Memory B cell (primary cell): Measurements from ENCODE around the gene OR2T35.
A peak's percentile ranks its signal among the peaks of the same experiment; 100 is the strongest.
"Not testable (repeated sequence)": the region's sequence is repeated elsewhere in the genome, so short reads cannot be mapped to it uniquely, and the experiment has no call there.

Experiments
- ATAC-seq: fragments of 150-1000 bp; cut with Tn5 transposase; 2 replicates; pipeline ENCODE4 v1.10.0; 2021; ENCODE audit warnings: low read depth, mild to moderate bottlenecking, moderate library complexity
- DNase-seq, 2 donors: peaks; one replicate each; pipeline ENCODE4 v3.0.0; 2022; ENCODE audit warnings: low spot score in 2 of 2
- H3K27ac Mint-ChIP-seq: one replicate; pipeline ENCODE4 v1.8.0; 2022; ENCODE audit warnings: mild to moderate bottlenecking, moderate library complexity, mixed read lengths
- H3K27me3 Mint-ChIP-seq: one replicate; pipeline ENCODE4 v1.8.0; 2022; ENCODE audit warnings: mixed read lengths
- H3K36me3 Mint-ChIP-seq: one replicate; pipeline ENCODE4 v1.8.0; 2022; ENCODE audit warnings: mild to moderate bottlenecking, mixed read lengths
- H3K4me1 Mint-ChIP-seq: one replicate; pipeline ENCODE4 v1.8.0; 2022; ENCODE audit warnings: mixed read lengths
- H3K4me3 Mint-ChIP-seq: one replicate; pipeline ENCODE4 v1.8.0; 2022; ENCODE audit warnings: mild to moderate bottlenecking, moderate library complexity, mixed read lengths
- H3K9me3 Mint-ChIP-seq: one replicate; pipeline ENCODE4 v1.8.0; 2022; ENCODE audit warnings: mixed read lengths

OR2T35 gene, protein sequence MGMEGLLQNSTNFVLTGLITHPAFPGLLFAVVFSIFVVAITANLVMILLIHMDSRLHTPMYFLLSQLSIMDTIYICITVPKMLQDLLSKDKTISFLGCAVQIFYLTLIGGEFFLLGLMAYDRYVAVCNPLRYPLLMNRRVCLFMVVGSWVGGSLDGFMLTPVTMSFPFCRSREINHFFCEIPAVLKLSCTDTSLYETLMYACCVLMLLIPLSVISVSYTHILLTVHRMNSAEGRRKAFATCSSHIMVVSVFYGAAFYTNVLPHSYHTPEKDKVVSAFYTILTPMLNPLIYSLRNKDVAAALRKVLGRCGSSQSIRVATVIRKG

DNA sequence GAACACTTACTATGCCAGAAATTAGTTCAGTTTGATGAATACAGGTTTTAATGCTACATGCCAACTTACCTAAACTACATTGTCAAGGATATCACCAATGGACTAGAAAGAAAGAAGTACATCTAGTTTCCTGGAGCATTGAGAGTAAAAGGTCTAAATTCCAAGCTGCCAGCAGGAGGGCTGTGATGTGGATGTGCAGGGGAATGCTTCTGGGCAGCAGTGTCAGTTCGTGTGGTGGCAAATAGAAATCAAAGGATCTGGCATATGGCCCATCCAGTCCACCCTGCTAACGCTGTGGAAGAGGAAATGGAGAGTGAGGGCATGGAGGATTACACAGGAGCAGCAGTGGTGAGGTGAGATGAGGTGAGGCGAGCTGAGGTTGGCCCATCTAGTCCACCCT is at the start of gene OR2T35:
Gene OR2T35, minus strand, starts transcription at position 101 of the 400 bp plus-strand sequence. CDS start 6,020 bp downstream, outside the sequence.
- H3K27ac Mint-ChIP-seq, H3K4me1 Mint-ChIP-seq, DNase-seq, H3K4me3 Mint-ChIP-seq, ATAC-seq, H3K9me3 Mint-ChIP-seq, H3K27me3 Mint-ChIP-seq, H3K36me3 Mint-ChIP-seq: not testable (repeated sequence)

DNA sequence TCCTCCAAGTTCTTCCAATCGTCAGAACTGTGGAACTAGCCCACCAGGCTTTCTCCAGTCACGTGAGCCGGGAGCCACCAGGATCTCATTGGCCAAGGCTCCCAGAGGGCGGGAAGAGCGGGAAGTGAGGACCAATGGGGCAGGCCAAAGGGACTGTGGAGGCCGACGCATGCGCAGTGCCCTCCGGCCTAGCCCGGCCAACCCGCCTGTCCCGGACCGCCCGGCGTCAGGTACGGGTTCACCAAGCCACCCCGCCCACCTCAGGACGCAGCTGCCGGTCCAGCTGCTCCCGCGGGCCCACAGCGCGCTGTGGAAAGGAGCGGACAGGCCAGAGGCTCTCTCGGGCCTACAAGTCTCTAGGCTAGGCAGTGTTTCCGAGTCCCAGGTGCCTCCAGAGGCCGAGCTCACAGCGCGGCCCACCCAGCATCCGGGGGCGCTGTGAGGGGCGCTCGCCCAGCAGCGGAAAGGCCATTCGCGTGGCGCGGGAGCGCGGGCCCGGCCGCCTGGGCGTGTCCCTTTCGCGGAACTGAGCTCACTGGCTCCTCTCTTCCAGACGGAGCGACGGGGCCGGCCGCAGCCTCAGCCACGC is 46.6 kb upstream of the OR2T35 start:
- Mint-ChIP-seq H3K36me3 (peaks cover 9% of the 10 kb centered on the region), H3K9me3 (peaks cover 11% of the 10 kb centered on the region), H3K27ac (no peak overlapping the region), H3K4me1 (peaks cover 9% of the 10 kb centered on the region), H3K27me3 (no peaks in the 10 kb centered on the region), H3K4me3 (no peak overlapping the region)
- ATAC-seq (no peak), DNase-seq (no peak)

DNA sequence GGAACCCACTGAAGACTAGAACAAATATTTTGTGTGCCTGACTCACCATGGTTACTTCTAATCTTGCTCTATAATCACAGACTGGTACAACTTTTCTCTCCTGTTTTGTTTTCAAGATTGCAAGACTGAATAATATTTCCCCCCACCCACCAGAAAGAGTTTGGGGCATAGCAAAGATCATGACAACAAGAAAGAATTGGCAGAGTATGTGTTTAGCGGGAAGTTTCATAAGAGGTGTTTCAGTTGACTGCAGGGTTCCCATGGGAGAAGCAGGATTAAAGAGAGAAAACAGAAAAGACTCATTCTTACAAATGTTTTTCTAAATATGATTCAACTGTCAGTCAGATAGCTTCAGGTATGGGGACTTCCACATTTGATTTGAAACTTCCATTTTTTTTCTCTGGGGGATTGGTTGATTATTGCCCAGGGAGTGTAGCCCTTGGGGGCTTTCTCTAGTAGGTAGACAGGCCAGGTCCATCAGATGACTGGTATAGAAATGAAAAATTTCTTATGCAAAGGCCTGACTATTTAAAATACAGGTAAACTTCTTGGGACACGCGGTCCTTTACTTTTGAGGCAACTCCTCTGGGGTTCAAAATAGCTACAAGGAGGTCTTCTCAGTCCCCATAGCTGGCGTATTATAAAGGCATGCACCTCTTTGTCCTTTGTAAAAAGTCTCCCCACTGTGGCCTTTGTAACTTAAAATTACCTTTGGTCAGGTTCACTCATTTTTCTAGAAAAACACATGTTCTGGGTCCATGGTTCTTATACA is 43.6 kb upstream of the OR2T35 start:
- DNase-seq (no peak), ATAC-seq (peak; percentile 55)
- Mint-ChIP-seq H3K9me3 (peaks cover 11% of the 10 kb centered on the region), H3K27ac (peak overlapping the region; percentile 71), H3K36me3 (peaks cover 9% of the 10 kb centered on the region), H3K4me1 (peaks cover 7% of the 10 kb centered on the region), H3K4me3 (no peak overlapping the region), H3K27me3 (no peaks in the 10 kb centered on the region)

DNA sequence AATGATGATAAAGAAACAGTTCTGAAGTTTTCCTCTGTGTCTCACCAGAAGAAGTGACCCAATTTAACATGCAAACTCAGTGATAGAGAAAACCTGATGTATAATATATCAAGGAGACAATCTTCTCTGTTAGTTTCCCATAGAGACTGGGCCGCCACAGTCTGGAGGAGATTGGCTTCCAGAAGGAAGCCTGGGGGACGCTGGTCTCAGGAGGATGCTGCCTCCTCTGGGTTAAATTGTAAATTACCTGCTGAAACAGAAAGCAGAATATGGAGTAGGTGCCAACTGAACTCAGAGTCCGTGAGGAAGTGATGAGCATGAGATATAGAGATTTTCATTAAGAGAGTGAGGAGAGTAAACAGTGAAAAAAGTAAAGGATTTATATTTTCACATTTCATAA is 41.7 kb upstream of the OR2T35 start:
- Mint-ChIP-seq H3K9me3 (peaks cover 6% of the 10 kb centered on the region), H3K4me3 (no peak overlapping the region), H3K4me1 (peaks cover 7% of the 10 kb centered on the region), H3K36me3 (peaks cover 5% of the 10 kb centered on the region), H3K27ac (no peak overlapping the region), H3K27me3 (peaks cover 1% of the 10 kb centered on the region)
- peak; percentile 92 for ATAC-seq
- DNase-seq: peak in 1 of 2 donors; percentile 47

DNA sequence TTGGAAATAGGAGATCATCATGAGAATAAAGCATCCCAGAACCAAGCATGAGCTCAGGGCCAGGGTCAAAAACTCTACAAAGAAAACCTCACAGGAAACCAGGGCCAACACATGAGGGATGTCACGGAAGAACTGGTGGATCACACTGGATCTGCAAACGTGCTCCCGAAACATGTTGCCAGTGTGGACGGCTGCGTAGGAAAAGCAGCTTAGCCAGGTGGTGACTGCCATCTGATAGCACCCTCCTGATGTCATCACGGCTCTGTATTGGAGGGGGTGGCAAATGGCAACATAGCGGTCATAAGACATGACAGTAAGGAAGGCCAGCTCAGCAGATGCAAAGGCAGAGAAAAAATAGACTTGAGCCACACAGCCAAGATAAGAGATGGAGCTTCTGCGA is 36.6 kb upstream of the OR2T35 start:
- no peak overlapping the region for H3K27ac Mint-ChIP-seq
- DNase-seq (no peak), ATAC-seq (no peak)
- H3K4me1 Mint-ChIP-seq: peaks cover under 1% of the 10 kb centered on the region
- peaks cover 4% of the 10 kb centered on the region for H3K27me3 Mint-ChIP-seq
- H3K9me3 Mint-ChIP-seq: no peaks in the 10 kb centered on the region
- peaks cover 2% of the 10 kb centered on the region for H3K36me3 Mint-ChIP-seq
- H3K4me3 Mint-ChIP-seq: no peak overlapping the region

DNA sequence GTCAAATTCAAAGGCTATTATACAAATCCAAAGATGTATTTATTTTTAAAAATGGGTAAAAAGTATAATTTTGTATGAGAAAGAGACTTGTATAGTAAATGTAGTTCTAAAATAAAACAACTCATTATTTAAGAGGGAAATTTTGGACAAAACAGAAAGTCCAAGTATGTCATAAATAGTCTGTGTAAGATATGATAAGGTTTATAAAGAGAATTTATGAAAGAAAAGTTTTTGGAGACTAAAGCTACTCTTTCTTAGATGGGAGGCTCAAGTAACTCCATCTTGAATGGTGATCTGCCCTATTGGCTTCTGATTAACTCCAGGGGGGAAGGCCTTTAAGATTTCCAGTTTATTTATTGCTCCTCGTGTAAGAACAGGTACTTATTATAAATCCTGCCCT is 24.9 kb upstream of the OR2T35 start:
- Mint-ChIP-seq H3K36me3 (peaks cover 3% of the 10 kb centered on the region), H3K4me1 (no peaks in the 10 kb centered on the region), H3K9me3 (no peaks in the 10 kb centered on the region), H3K4me3 (no peak overlapping the region), H3K27me3 (no peaks in the 10 kb centered on the region), H3K27ac (no peak overlapping the region)
- ATAC-seq: no peak
- DNase-seq: no peak

DNA sequence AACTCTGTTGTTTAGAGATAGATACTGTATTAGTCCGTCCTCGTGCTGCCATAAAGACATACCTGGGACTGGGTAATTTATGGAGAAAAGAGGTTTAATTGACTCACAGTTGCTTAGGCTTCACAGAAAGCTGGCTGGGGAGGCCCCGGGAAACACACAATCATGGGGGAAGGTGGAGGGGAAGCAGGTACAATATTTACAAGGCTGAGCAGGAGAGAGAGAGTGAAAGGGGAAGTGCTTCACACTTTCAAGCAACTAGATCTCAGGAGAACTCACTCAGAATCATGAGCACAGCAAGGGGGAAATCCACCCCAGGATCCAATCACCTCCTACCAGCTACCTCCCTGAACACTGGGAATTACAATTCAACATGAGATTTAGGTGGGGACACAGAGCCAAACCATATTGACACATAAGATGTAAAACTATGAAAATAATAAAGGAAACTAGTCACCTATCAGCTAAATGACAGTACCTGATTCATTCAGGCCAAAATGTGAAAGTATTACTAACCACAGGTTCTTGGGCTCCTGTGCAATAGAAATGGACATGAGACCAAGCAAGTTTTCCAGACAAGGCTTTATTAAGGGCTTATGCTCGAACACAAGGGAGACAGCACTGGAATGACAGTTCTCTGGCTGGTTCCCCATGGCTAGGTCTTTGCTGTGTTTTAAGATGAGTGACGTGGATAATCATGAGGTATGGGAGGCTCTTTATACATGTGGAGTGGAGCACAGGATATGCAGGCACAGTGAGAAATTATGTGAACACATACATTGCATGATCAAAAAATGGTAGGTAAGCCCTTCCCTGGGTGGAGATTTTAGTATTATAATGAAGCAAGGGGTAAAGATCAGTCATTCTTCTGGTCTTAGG is 18.6 kb upstream of the OR2T35 start:
- H3K27ac Mint-ChIP-seq: peak overlapping the region; percentile 98
- H3K9me3 Mint-ChIP-seq, H3K36me3 Mint-ChIP-seq, H3K27me3 Mint-ChIP-seq, H3K4me3 Mint-ChIP-seq: not testable (repeated sequence)
- peak; percentile 98 for ATAC-seq
- peaks cover 22% of the 10 kb centered on the region for H3K4me1 Mint-ChIP-seq
- DNase-seq: peak; percentile 30 to 56

DNA sequence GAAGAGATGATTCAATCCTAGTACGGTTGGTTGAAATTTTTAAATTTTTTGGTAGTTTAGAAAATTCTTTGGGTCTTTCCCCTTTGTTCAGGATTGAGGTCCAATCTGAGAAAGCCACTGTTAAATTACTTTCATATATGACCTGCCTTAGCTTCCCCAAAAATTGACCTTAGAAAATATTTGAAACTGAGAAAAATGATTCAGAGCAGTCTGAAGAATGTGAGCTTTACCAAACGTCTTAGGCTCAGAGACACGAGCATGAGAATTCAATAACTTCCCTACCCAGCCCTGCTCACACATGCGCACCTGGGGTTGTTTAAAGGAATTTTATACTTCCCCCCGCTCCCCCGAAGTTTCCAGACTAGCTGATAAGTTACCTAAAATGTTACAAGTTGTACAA is 11.7 kb upstream of the OR2T35 start:
- H3K9me3 Mint-ChIP-seq, H3K27ac Mint-ChIP-seq, H3K36me3 Mint-ChIP-seq, H3K4me3 Mint-ChIP-seq, H3K27me3 Mint-ChIP-seq, DNase-seq, ATAC-seq, H3K4me1 Mint-ChIP-seq: not testable (repeated sequence)

DNA sequence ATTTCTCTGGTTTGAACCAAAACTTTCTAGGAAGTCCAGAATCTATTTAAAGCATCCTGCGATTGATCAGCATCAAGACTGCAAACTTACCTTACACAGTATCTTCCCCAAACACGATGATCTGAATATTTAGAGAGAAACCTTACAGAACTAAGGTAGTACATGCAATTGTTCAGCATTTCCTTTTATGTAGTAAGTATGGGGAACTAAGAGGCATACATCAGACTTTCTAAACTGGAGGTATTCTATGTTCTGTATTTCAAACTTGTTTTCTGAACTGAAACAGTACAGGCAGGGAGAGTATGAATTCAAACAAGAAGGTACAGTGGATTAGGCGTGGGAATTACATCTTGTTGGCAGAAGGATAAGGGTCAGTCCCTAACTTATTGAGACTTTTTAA is 10.3 kb upstream of the OR2T35 start, which contains the start of gene OR2T27:
Gene OR2T27, minus strand, starts transcription at position 175 of the 400 bp plus-strand sequence. CDS start 4,644 bp downstream, outside the sequence.
- not testable (repeated sequence) for ATAC-seq, H3K4me1 Mint-ChIP-seq, H3K27me3 Mint-ChIP-seq, H3K36me3 Mint-ChIP-seq, H3K9me3 Mint-ChIP-seq, H3K4me3 Mint-ChIP-seq, DNase-seq, H3K27ac Mint-ChIP-seq

DNA sequence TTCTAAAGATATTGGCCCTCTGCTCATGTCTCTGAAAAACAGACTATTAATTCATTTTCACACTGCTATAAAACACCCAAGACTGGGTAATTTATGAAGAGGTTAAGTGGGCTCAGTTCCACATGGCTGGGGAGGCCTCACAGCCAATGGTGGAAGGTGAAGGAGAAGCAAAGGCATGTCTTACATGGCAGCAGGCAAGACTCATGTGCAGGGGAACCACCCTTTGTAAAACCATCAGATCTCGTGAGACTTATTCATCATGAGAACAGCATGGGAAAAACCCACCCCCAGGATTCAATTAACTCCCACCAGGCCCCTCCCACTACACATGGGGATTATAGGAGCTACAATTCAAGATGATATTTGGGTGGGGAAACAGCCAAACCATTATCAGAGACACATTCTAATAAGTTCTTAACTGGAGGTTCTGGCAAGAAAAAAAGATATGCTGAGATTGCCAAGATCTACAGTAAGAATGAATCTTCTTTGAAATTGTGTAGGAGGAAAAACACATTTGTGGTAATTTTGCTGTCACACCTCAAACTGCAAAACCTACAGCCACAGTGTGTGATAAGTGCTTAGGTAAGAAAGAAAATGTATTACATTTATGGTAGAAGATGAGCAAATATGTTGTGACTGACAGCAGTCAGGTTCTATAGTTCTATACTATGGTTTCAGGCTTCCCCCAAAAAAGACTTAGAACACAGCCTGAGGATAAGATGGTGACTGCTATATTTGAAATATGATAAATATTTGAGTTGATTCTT is 3.9 kb upstream of the OR2T35 start:
- H3K27ac Mint-ChIP-seq: not testable (repeated sequence)

DNA sequence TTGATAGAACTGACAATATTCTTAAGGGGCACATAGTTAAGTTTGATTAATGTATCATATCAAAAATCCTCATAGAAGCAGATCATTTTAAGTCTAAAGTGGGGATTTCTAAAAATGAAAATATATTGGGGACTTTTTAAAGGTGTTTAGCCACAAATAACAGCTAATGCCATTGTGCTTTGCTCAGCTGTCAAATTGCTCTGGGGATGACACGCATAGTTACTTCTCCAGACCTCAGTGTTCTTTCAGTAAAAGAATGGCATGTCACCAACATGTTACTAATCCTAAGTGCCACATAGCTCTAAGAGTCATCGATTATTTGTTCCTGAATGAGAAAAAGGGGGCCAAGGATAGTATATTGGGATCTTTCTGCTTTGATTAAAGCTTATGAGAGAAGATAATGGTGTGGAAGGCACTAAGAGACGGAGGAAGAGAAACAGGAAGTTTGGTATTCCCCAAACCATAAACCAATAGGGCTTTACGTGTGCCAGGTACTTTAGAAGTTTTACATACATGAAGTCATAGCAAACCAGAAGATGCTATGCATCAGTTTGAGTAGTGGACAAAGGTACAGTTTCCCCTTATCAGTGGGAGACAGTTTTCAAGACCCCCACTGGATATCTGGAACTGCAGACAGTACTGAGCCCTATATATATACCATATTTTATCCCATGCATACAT is 2.0 kb downstream of the OR2T35 start:
- H3K27me3 Mint-ChIP-seq, H3K9me3 Mint-ChIP-seq, H3K36me3 Mint-ChIP-seq, H3K4me1 Mint-ChIP-seq, H3K27ac Mint-ChIP-seq, DNase-seq, H3K4me3 Mint-ChIP-seq: not testable (repeated sequence)
- peak; percentile 92 for ATAC-seq

More for the DNA sequence above, 3.9 kb upstream of the OR2T35 start:
- not testable (repeated sequence) for H3K27me3 Mint-ChIP-seq, H3K36me3 Mint-ChIP-seq, DNase-seq, H3K9me3 Mint-ChIP-seq, H3K4me1 Mint-ChIP-seq, H3K4me3 Mint-ChIP-seq, ATAC-seq

DNA sequence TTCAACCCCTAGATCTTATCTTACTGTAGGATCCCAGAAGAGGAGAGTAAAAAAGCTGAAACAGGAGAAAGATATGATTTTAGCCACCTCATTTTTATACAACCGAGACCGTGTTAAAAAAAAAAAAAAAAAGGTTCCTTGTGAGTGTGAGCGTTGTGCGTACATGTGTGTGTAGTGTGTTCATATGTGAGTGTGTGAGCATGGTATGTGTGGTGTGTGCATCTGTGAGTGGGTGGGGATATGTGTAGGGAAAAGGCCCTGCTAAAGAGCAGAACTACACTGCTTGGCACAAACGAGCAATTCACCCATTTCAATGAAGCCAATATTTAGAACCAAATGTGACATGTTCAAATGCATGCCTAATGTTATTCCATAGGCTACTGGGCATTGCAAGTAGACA is 3.5 kb downstream of the OR2T35 start:
- not testable (repeated sequence) for H3K9me3 Mint-ChIP-seq, H3K27me3 Mint-ChIP-seq, H3K36me3 Mint-ChIP-seq, H3K4me3 Mint-ChIP-seq, H3K27ac Mint-ChIP-seq, H3K4me1 Mint-ChIP-seq, ATAC-seq, DNase-seq

DNA sequence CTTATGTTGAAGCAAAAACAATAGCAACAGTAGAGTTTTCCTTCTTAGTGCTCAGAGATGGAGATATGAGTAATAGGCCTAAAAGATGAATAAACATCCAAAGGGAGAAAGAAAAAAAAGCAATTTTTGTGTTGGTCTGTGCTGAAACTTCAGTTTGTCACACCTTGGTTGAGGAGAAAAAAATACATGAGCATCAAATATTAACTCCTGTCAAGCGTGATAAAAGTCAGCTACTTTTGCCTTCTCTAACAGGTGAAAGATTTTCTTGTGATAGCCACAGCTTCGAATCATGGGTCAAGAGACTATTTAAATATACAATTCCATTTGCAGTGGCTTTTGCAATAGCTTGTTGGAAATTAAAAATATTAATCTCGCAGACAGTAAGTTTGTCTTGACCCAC is 4.2 kb downstream of the OR2T35 start:
- not testable (repeated sequence) for H3K9me3 Mint-ChIP-seq, H3K36me3 Mint-ChIP-seq, ATAC-seq, H3K27ac Mint-ChIP-seq, H3K27me3 Mint-ChIP-seq, H3K4me1 Mint-ChIP-seq, DNase-seq, H3K4me3 Mint-ChIP-seq
